Activated T-cell treated with anti-CD3 and anti-CD28 coated beads, Interleukin-2, amount 50 U/mL, for 1 hour (primary cell): ENCODE measurements around the gene SERPINA5.
"Not testable (repeated sequence)": the region's sequence is repeated elsewhere in the genome, so short reads cannot be mapped to it uniquely, and the experiment has no call there.

ENCODE experiments used
- DNase-seq: peaks from one replicate; pipeline ENCODE4 v3.0.0-alpha.2; 2020

Gene SERPINA5

GRCh38 chr14:94602722-94603121, 21.5 kb downstream of the SERPINA5 start:
- no peak for DNase-seq

- DNase-seq = no peak
Observed at GRCh38 chr14:94605361-94605760, 24.1 kb downstream of the SERPINA5 start.

- DNase-seq = not testable (repeated sequence)
Observed at GRCh38 chr14:94608966-94609365, 27.7 kb downstream of the SERPINA5 start.

GRCh38 chr14:94611179-94611578, 30.0 kb downstream of the SERPINA5 start:
- DNase-seq = no peak

- DNase-seq = no peak
Observed at GRCh38 chr14:94612174-94612573, 30.9 kb downstream of the SERPINA5 start, which contains the start of gene SERPINA3. Gene SERPINA3 (plus strand): TSS chr14:94612391. CDS start chr14:94614442, 2,051 bp downstream.

DNA sequence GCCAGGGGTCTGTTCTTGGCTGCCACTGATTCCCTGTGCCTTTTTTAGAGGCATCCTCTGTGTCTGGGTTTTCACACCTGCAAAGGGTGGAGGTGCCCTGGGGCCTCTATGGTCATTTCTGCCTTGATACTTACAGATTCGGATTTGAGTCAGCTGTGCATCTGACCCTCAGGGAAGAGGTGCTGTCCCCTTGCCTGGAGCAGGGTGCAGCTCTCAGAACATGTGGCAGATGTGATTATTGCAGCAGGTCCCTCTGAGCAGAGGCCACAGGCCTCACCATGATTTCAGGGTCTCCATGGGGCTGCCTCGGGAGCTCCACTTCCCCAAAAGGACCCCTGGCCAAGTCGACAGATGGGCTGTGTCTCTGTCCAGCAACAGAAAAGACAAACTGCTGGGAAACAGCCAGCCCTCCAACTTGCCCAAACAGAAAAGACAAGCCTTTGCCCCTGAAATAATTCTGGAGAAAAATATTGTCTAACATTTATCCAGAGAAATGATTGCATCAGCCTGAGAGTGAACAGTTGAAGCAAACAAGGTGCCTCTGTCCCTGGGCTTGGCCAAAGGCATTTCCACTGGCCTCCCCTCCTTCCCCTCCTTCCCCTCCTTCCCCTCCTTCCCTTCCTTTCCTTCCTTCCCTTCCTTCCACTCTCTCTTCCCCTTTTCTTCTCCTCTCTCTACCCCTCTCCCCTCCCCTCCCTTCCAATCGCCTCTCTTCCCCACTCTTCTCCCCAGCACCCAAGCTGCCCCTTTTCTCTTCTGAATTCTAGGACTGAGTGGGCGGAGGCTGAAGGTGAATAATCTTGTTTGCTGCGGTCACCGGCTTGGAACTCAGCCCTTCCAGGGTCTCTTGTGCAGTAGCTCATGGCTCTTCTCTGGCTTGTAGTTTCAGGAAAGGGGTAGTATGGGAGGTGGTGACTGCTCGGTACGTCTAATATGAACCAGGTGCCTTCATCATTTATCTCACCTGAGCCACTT, 31.6 kb downstream of the SERPINA5 start:
- DNase-seq = no peak

DNA sequence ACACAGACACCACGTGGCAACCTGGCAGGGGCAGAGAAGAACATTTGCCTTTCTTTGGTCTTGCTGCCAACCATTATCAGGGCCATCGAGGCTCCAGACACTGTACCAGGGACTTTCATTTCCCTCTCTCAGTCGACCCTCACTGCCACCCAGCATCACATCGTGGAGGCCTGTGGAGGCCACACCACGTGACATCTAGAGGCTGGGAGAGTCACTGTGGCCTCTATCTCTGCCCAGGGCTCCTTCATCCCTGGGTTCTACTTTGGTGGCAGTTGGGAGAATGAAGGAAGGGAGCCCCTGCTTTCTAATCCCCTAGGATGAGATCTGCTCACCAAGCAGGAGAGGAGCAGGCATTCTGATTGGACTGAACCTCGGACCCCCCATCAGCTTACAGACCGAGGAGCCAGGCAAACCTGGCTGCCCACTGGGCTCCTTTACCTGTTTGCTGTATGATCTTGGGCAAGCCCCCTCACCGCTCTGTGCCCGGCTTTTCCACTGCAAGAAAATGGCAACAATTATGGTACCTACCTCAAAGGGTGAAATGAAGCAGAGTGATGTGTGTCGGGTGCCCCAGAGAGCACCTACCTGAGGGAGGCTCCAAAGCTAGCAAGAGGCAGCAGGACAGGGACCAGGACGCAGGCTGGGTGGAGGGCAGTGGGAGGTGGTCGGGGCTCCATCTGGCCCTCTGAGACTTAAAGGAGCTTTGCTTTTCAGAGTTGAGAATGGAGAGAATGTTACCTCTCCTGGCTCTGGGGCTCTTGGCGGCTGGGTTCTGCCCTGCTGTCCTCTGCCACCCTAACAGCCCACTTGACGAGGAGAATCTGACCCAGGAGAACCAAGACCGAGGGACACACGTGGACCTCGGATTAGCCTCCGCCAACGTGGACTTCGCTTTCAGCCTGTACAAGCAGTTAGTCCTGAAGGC, 32.8 kb downstream of the SERPINA5 start:
- no peak for DNase-seq

DNA sequence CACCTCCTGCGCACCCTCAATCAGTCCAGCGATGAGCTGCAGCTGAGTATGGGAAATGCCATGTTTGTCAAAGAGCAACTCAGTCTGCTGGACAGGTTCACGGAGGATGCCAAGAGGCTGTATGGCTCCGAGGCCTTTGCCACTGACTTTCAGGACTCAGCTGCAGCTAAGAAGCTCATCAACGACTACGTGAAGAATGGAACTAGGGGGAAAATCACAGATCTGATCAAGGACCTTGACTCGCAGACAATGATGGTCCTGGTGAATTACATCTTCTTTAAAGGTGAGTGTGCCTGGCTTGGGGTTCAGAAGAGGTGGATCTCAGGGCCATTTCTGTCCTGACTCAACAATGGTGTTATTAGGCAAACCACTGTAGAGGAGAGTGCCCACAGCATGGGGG, 33.6 kb downstream of the SERPINA5 start:
- DNase-seq = no peak

GRCh38 chr14:94615254-94615653, 34.0 kb downstream of the SERPINA5 start:
- DNase-seq = no peak

GRCh38 chr14:94615823-94616570, 34.8 kb downstream of the SERPINA5 start:
- no peak for DNase-seq

GRCh38 chr14:94617366-94617941, 36.2 kb downstream of the SERPINA5 start:
- no peak for DNase-seq

GRCh38 chr14:94617988-94618822, 37.0 kb downstream of the SERPINA5 start:
- DNase-seq = no peak

DNA sequence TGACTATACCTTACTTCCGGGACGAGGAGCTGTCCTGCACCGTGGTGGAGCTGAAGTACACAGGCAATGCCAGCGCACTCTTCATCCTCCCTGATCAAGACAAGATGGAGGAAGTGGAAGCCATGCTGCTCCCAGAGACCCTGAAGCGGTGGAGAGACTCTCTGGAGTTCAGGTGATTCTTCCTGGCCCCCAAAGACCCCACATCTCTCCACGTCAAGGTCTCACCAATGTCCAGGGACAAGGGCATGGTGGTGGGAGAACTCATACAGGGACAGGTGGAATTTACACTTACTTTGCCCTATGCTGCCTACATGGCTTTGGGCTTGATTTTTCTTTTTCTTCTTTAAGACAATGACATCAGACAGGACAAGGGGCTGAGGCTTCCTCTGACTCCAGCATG, 38.1 kb downstream of the SERPINA5 start:
- no peak for DNase-seq

DNA sequence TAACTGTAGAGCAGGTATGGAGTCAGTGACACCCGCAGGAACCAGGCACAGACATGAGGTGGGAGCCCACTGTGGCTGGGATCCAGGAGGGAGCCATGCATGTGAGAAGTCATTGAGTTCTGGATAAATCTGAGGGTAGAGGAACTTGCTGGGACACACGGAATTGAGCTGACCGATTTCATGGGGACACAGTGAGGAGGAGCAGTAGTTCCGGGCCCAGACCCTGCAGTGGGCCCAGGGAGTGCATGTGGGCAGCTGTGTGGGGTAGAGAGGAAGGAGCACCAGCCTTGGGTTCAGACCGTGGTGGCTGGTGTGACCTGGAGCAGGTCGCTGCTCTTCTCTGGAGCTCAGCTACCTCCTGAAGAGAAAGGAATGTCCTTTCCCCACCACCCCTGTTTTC, 39.4 kb downstream of the SERPINA5 start:
- DNase-seq = no peak

GRCh38 chr14:94621358-94622134, 40.3 kb downstream of the SERPINA5 start:
- DNase-seq = no peak

DNA sequence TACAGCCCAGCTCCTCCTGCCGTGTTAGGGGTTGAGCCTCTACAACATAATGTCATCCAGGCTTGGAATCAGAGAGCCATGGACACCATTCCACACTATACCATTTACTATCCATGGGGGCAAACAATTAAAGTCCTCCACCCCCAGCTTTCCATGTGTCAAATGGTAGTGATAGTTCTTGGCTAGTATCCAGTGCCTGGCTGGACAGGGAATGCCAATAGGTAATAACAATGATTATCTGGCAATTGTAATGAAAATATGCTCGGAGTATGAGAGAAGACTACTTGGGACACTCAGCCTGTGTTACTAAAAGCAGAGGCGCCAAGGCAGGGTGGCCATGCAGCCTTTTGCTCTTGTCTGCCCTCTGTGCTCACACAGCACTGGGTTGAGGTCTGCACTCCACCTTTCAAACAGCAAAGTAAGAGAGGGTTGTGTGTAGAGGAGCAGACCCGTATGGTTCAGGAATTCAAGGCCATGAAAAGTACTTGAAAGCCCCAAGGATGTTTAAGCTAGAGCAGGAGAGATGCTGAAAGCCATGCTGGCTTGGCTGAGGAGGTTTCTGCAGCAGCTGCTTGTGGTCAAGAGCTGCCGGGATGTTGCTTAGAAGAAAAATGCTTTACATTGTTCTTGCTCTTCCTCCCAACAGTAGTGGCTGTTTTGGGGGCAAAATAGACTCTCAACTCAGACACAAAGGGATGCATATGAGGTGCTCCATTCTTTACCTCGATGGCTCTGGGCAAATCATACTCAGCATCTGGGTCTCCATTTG, 41.6 kb downstream of the SERPINA5 start:
- no peak for DNase-seq

GRCh38 chr14:94623422-94623809, 42.2 kb downstream of the SERPINA5 start:
- DNase-seq = no peak

GRCh38 chr14:94623856-94624499, 42.8 kb downstream of the SERPINA5 start:
- no peak for DNase-seq
